HCEC 1CT (cell line): ENCODE data around the gene IRX1.

Experiments
- DNase-seq: peaks from one replicate; pipeline ENCODE4 v3.0.0-alpha.2; 2017

The IRX1 gene

GRCh38 chr5:3595006-3595961 lies at the start of gene IRX1:
IRX1 (plus strand) TSS chr5:3595832; CDS start chr5:3596106, 274 bp downstream.
- no peak for DNase-seq

GRCh38 chr5:3546028-3546427 lies 49.6 kb upstream of the IRX1 start:
- DNase-seq: no peak

DNA sequence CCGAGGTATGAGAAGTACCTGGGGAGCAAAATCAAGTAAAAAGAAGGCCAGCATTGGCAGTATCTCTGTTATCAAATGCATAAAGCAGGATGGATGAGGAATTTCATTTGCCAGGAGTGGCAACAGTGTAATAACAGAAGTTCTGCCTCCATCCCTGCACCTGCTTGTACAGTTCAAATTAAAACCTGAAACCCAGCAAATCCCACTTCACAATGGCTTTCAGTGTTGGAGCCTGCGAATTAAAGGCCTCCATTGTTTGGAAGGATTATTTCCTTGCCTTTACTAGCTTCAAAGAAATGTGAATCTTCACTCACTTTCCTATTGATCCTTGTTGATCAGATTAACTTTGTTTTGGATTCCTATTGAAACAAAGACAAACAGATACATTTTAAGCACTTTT lies 31.5 kb upstream of the IRX1 start:
- DNase-seq: no peak

DNA sequence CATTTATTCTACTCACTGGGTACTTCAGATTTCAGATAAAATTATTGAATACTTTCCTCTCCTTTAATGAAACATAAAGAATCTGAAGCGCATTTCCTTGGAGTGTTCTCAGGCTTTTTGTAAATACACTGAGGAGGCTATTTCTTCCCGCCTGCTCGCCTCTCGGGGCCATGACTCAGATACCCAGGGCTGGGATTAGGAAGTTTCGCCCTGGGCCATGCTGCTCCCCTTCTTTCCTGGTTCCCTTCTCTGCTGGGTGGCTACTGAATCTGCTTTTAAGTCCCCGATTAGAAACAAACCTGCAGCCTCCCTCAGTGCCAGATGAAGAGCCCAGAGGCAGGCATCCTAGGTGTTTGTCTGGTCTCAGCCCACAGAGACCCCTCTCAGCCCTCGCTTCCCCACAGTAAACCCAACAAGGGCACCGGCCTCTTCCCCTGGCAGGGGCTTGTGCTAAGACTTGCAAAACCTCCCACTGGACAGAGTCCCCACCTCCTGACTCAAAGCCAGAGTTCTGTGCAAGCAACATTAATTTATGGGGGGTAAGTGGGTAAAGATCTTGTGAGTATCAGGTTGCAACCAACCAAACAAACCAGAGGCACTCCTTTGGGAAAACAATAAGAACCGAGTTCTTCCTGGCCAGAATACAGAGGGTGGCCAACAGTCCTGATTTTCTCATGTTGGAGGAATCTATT lies 30.7 kb upstream of the IRX1 start:
- DNase-seq: no peak

DNA sequence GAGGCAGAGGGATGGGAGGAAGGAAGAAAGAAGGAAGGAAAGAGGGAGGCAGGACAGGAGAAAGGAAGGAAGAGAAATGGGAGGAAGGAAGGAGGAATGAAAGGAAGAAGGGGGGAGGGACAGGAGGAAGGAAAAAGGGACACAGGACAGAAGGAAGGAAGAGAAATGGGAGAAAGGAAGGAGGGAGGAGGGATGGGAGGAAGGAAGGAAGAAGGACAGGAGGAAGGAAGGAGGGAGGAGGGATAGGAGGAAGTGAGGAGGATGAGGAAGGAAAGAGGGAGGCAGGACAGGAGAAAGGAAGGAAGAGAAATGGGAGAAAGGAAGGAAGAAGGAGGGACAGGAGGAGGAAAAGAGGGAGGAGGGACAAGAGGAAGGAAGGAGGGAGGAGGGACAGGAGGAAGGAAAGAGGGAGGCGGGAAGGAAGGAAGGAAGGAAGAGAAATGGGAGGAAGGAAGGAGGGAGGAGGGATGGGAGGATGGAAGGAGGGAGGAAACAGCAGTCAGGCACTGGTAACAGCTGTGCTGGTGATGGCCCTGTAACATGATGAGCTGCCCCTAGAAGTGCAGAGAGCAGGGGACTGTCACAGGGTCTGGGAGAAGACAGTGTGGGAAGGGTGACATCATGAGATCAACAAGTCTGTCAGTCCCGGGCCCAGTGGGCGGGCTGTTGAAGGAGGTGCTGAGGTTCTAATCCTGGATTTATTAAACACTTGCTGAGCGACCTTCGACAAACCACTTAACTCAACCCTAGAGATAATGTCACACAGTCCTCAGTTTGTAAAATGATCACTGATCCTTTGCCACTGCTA lies 10.7 kb upstream of the IRX1 start:
- no peak for DNase-seq

GRCh38 chr5:3590161-3590966 lies 5.3 kb upstream of the IRX1 start:
- DNase-seq: no peak

DNA sequence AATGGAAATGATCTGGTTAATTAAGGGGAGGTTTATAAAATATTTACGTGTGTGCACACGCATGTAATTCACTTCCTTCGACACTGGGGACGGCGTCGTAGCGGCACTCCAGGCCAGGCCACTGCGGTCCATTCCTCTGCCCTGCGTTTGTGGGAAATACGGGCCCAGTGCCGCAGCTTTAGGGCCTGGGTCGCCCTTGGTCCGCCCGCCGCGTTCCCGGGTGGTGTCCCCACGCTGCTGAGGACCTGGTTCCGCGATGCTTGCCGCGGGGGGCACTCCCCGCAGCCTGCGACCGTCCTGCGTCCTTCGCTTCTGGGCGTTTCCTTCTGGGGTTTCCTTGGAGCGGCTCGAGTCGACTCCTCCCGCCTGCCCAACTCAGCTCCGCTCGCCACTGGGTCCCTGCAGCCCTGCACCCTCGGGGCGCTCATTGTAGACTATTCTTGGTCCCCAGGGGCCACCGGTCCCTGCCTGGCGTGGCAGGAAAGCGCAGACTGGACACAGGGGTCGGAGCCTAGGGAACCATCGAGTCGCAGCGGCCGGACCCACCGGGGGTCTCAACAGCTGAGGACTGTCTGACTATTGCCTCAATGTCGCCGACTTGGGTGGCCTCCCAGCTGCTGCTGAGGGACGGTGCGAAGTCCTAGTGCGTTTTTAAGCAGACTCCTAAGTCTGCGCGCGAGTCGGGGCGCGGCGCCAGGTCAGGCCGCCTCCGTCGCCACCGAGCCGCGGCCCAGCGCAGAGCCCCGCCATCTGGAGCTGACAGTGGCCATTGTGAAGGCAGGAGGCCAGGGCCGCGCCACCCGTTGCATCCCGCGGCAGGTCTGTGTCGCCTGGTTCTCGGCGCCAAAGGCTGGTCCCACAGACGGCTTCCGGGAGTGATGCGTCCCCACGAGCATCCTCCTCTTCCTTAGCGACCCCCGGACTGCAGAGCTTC lies 4.4 kb upstream of the IRX1 start:
- no peak for DNase-seq

DNA sequence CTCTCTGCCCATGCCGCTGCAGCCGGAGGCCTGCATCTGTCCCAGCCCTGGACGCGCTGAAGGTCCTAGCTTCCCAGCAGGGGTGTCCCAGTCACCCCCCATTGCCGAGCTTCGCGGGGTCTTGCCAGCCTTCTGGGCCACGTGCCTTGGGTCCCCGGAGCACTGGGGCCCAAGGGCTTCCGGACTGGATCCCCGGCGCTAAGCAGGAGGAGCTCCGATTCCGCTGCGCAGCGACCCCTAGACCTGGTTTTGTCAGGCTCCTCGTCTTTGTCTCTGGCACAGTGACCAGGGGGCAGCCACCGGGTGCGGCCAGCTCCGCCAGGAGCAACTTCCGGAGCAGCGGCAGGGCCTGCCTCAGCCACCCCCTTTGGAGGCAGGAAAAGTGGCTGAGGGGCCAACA lies 3.3 kb upstream of the IRX1 start:
- no peak for DNase-seq

DNA sequence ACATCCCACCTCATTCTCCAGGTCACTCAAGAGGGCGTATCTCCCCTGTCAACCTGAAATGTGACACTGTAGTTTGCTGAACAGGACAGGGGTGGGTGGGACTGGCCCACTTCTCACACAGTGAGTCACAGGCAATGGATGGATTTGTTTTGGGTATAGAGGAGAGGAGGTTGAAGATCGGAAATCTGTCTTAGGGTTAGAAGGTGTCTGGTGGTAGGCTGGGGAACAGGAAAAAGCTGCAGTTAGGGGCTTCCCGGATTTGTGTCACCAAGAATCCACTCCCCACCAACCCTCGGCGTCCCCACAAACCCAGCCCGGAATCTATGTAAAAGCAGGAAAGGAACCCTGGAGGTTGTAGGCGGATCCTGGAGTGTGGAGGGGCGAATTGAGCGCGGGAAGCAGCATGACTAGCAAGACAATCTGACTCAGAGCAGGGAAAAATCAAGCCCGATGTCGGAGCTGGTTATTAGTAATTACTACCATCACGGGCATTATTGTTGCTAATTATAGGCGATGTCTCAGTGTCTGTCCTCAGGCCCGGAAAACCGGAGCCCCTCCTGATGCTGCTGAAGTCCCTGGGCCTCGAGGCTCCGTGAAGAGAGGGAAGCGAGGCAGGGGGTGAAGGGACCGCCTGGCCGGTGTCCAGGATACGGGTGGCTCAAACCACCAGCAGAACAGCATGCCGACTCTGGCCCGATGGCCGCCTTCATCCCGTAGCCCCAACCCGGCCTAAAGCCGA lies 1.7 kb upstream of the IRX1 start:
- DNase-seq: no peak

DNA sequence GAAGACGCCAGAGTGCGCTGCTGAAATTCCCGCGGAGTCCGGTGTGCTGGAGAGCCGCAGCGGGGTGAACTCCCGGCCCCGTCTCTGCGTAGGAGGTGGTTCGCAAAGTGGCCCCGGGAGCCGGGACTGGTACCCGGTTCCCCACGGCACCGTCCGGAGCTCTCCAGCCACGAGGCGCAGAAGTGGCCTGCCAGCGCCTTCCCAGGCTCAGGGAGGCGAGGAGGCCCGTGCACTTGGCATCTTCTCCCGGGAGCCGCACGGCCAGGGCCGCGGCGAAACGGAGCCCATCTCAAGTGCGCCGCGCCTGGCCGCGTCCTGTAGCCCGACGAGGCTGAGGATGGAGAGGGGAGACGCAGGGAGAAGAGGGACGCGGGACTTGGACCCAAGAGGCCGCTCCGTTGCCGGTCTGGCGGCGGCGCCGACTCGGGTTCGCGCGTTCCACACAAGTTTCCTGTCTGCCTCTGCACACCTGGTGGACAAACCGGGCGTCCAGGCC lies 1.1 kb upstream of the IRX1 start:
- DNase-seq: no peak

- DNase-seq: no peak
These were observed 711 bp downstream of the IRX1 start for GRCh38 chr5:3596261-3596825.

DNA sequence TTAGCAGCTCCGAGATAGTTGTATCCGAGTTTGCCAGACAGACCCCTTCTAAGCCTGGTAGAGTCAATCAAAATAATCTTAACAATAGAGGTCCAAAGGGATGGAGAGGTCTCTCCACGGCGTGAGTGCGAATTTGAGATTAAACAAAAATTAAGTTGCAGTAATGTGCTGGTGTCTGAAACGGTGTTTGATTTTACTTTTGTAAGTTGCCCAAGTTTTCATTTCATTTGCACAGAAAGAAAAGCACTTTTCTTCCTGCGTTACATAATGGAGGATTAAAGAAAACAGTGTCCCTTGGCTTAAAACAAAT lies 1.2 kb downstream of the IRX1 start:
- no peak for DNase-seq

- DNase-seq: no peak
These were observed 1.8 kb downstream of the IRX1 start for GRCh38 chr5:3597167-3598007.

- DNase-seq: no peak
These were observed 2.6 kb downstream of the IRX1 start for GRCh38 chr5:3598207-3598606.

DNA sequence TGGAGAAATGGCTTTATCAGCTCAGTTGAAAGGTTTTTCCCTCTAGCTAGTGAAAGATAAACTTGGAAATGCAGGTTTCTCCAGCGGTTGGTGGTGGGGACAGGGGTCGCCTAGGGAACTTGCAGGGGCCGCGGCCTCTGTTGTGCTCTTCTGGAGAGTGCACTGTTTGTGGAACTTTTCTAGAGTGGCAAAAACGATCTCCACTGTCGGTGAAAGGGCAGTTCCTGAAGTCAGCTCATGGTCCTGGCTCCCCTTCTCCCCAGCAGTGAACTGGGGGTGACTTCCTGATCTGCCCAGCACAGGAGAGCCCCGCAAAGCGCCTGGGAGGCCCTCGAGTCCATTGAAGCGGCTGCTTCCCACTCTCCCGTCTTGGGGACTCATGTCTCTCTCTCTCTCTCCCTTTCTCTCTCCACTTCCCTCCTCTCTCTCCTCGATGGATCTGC lies 3.2 kb downstream of the IRX1 start:
- no peak for DNase-seq

- no peak for DNase-seq
These were observed 3.8 kb downstream of the IRX1 start for GRCh38 chr5:3599226-3600105.

- no peak for DNase-seq
These were observed 4.8 kb downstream of the IRX1 start for GRCh38 chr5:3600106-3601060.
